Measurements from ENCODE around the gene TLE7.
A peak's percentile ranks its signal among the peaks of the same experiment; 100 is the strongest.

TLE7 gene

GRCh38 chr16:71461686-71462648, 20.1 kb upstream of the TLE7 start, which contains the start of gene ZNF23 (continued):
- TF ChIP-seq ZNF580 (tag by site-specific recombination; IDR thresholded peaks at IDR 0.05) = peak; percentile 66
- TF ChIP-seq ZNF362 (tag by site-specific recombination; IDR thresholded peaks at IDR 0.05) = no peak
- no peak for TF ChIP-seq ZNF521 (tag by site-specific recombination; IDR thresholded peaks at IDR 0.05)
- TF ChIP-seq ZNF707 (tag by site-specific recombination; IDR thresholded peaks at IDR 0.05) = no peak
- peak; percentile 60 for TF ChIP-seq ZBTB8A (tag by site-specific recombination; IDR thresholded peaks at IDR 0.05)
- TF ChIP-seq GLIS1 (tag by site-specific recombination; IDR thresholded peaks at IDR 0.05) = peak; percentile 34; the same call in 1 of the 2 replicates
- no peak for TF ChIP-seq ZNF404 (tag by site-specific recombination; IDR thresholded peaks at IDR 0.05)
- TF ChIP-seq ZNF221 (tag by site-specific recombination; IDR thresholded peaks at IDR 0.05; ENCODE audit: borderline replicate concordance) = no peak
- peak; percentile 28; the same call in 1 of the 2 replicates for TF ChIP-seq ZSCAN18 (tag by site-specific recombination; IDR thresholded peaks at IDR 0.05)
- no peak for TF ChIP-seq ZNF513 (tag by site-specific recombination; IDR thresholded peaks at IDR 0.05)
- peak; percentile 35; the same call in 1 of the 2 replicates for TF ChIP-seq ZNF239 (tag by site-specific recombination; IDR thresholded peaks at IDR 0.05)
- TF ChIP-seq ZNF501 (tag by site-specific recombination; IDR thresholded peaks at IDR 0.05) = peak; percentile 65; the same call in 1 of the 2 replicates
- peak; percentile 96 for TF ChIP-seq ZSCAN30 (tag by site-specific recombination; IDR thresholded peaks at IDR 0.05)
- no peak for TF ChIP-seq ZNF830 (tag by site-specific recombination; IDR thresholded peaks at IDR 0.05; ENCODE audit: low read depth)
- no peak for TF ChIP-seq ZNF555 (tag by site-specific recombination; conservative IDR thresholded peaks at IDR 0.05)
- TF ChIP-seq PRDM1 (tag by site-specific recombination; IDR thresholded peaks at IDR 0.05) = no peak
- no peak for TF ChIP-seq ZNF266 (tag by site-specific recombination; IDR thresholded peaks at IDR 0.05; ENCODE audit: low read depth)
- no peak for TF ChIP-seq ZNF704 (tag by site-specific recombination; IDR thresholded peaks at IDR 0.05)
- peak; percentile 34; the same call in 1 of the 2 replicates for TF ChIP-seq KLF9 (tag by site-specific recombination; IDR thresholded peaks at IDR 0.05; ENCODE audit: low read depth)
- TF ChIP-seq PRDM10 (tag by site-specific recombination; IDR thresholded peaks at IDR 0.05) = peak; percentile 53
- TF ChIP-seq ZBTB48 (tag by site-specific recombination; IDR thresholded peaks at IDR 0.05) = peak; percentile 68
- no peak for TF ChIP-seq ZNF548 (tag by site-specific recombination; IDR thresholded peaks at IDR 0.05)
- no peak for TF ChIP-seq ZNF776 (tag by site-specific recombination; IDR thresholded peaks at IDR 0.05; ENCODE audit: borderline replicate concordance)
- TF ChIP-seq ZNF423 (tag by site-specific recombination; IDR thresholded peaks at IDR 0.05) = no peak
- TF ChIP-seq ZNF600 (tag by site-specific recombination; IDR thresholded peaks at IDR 0.05) = peak; percentile 45
- TF ChIP-seq ZXDB (tag by site-specific recombination; IDR thresholded peaks at IDR 0.05) = peak; percentile 88
- no peak for TF ChIP-seq ZNF426 (tag by site-specific recombination; IDR thresholded peaks at IDR 0.05)
- no peak for TF ChIP-seq ZNF544 (tag by site-specific recombination; IDR thresholded peaks at IDR 0.05)
- peak; percentile 57; the same call in 1 of the 2 replicates for TF ChIP-seq ZNF843 (tag by site-specific recombination; IDR thresholded peaks at IDR 0.05)
- 0 out of 2 replicates have a peak, but pooled peaks have one; percentile 29 for TF ChIP-seq ZNF660 (tag by site-specific recombination; IDR thresholded peaks at IDR 0.05)

Measured in HEK293 (cell line).